ENCODE results near the gene MFAP5.

Gene MFAP5

GRCh38 chr12:8662593-8662992, at the start of gene MFAP5:
Gene MFAP5 (minus strand): TSS chr12:8662826. CDS start chr12:8662104, 722 bp downstream.
- no peak for DNase-seq

GRCh38 chr12:8709124-8709830, 46.7 kb upstream of the MFAP5 start:
- DNase-seq = no peak

- DNase-seq = no peak
Observed at GRCh38 chr12:8702159-8702558, 39.5 kb upstream of the MFAP5 start.

GRCh38 chr12:8701046-8701660, 38.5 kb upstream of the MFAP5 start:
- DNase-seq = no peak

GRCh38 chr12:8699714-8700113, 37.1 kb upstream of the MFAP5 start:
- DNase-seq = no peak

GRCh38 chr12:8698879-8699278, 36.3 kb upstream of the MFAP5 start:
- no peak for DNase-seq

- DNase-seq = no peak
Observed at GRCh38 chr12:8698132-8698851, 35.7 kb upstream of the MFAP5 start.

GRCh38 chr12:8697476-8698131, 35.0 kb upstream of the MFAP5 start, which contains the start of gene RIMKLB:
Gene RIMKLB (plus strand): TSS chr12:8697991. CDS start chr12:8713867, 15,876 bp downstream.
- DNase-seq = peak; percentile 71

GRCh38 chr12:8697120-8697475, 34.5 kb upstream of the MFAP5 start:
- DNase-seq = peak; percentile 59

- DNase-seq = peak; percentile 40
Observed at GRCh38 chr12:8696442-8697090, 33.9 kb upstream of the MFAP5 start.

GRCh38 chr12:8695116-8695515, 32.5 kb upstream of the MFAP5 start:
- DNase-seq = no peak

- DNase-seq = peak; percentile 94
Observed at GRCh38 chr12:8692573-8692972, 29.9 kb upstream of the MFAP5 start.

- no peak for DNase-seq
Observed at GRCh38 chr12:8689681-8690080, 27.1 kb upstream of the MFAP5 start.

- DNase-seq = peak; percentile 93
Observed at GRCh38 chr12:8687846-8688601, 25.4 kb upstream of the MFAP5 start.

- DNase-seq = no peak
Observed at GRCh38 chr12:8685051-8685450, 22.4 kb upstream of the MFAP5 start.

GRCh38 chr12:8681129-8681884, 18.7 kb upstream of the MFAP5 start:
- peak; percentile 17 for DNase-seq

- DNase-seq = no peak
Observed at GRCh38 chr12:8680533-8680932, 17.9 kb upstream of the MFAP5 start.

- no peak for DNase-seq
Observed at GRCh38 chr12:8678661-8679111, 16.1 kb upstream of the MFAP5 start.

GRCh38 chr12:8677362-8677761, 14.7 kb upstream of the MFAP5 start:
- no peak for DNase-seq

GRCh38 chr12:8676651-8677050, 14.0 kb upstream of the MFAP5 start:
- no peak for DNase-seq

- no peak for DNase-seq
Observed at GRCh38 chr12:8675591-8676036, 13.0 kb upstream of the MFAP5 start.
